GM23338 (cell line): ENCODE results near the gene GNS. TPM values are rescaled to one million over a fixed set of nuclear protein-coding genes. Genes with fewer than 3 reads are reported as not detected.

Source experiments
- ATAC-seq: fragments of 200-7000 bp; cut with Tn5 transposase; 3 replicates; pipeline ENCODE4 v1.9.1; 2020
- DNase-seq: peaks from one replicate; pipeline ENCODE4 v3.0.0-alpha.2; 2015; ENCODE audit warnings: low spot score
- H2AFZ ChIP-seq: fragments of 200-600 bp; sonication (generic); 2 replicates; pipeline ENCODE4 v1.8.0; 2016; ENCODE audit warnings: antibody characterized with exemption, mild to moderate bottlenecking, moderate library complexity
- H3F3A ChIP-seq: fragments of 200-600 bp; sonication (generic); replicated peaks from 2 replicates; pipeline ENCODE4 v1.8.0; 2017; ENCODE audit warnings: antibody characterized with exemption, mixed run types, low read depth
- H3K27ac ChIP-seq: fragments of 200-600 bp; sonication (generic); 2 replicates; pipeline ENCODE4 v1.6.1; 2016; ENCODE audit warnings: low read depth
- H3K27me3 ChIP-seq: fragments of 200-600 bp; sonication (generic); 2 replicates; pipeline ENCODE4 v1.8.0; 2016; ENCODE audit warnings: mild to moderate bottlenecking, mixed run types, moderate library complexity; ENCODE audit not compliant: insufficient read depth
- H3K36me3 ChIP-seq: fragments of 200-600 bp; sonication (generic); 2 replicates; pipeline ENCODE4 v1.8.0; 2016; ENCODE audit warnings: mild to moderate bottlenecking; ENCODE audit not compliant: insufficient read depth
- H3K4me1 ChIP-seq: fragments of 200-600 bp; sonication (generic); 2 replicates; pipeline ENCODE4 v1.8.0; 2016; ENCODE audit warnings: mild to moderate bottlenecking, moderate library complexity; ENCODE audit not compliant: insufficient read depth
- H3K4me2 ChIP-seq: fragments of 200-600 bp; sonication (generic); 2 replicates; pipeline ENCODE4 v1.7.1; 2017; ENCODE audit warnings: mixed run types
- H3K4me3 ChIP-seq: fragments of 200-600 bp; sonication (generic); 2 replicates; pipeline ENCODE4 v1.6.1; 2016; ENCODE audit warnings: mixed run types
- H3K79me2 ChIP-seq: fragments of 200-600 bp; sonication (generic); replicated peaks from 2 replicates; pipeline ENCODE4 v1.8.0; 2017; ENCODE audit warnings: mild to moderate bottlenecking; ENCODE audit not compliant: insufficient read depth
- H3K9me2 ChIP-seq: fragments of 200-600 bp; sonication (generic); 2 replicates; pipeline ENCODE4 v1.8.0; 2017; ENCODE audit not compliant: insufficient read depth
- H4K20me1 ChIP-seq: fragments of 200-600 bp; sonication (generic); replicated peaks from 2 replicates; pipeline ENCODE4 v1.8.0; 2017; ENCODE audit warnings: mild to moderate bottlenecking; ENCODE audit not compliant: insufficient read depth
- H3K27ac Mint-ChIP-seq: 2 replicates; pipeline ENCODE4 v1.8.0; 2020; ENCODE audit warnings: inconsistent platforms, mild to moderate bottlenecking, moderate library complexity, mixed read lengths
- H3K27me3 Mint-ChIP-seq: 3 replicates; pipeline ENCODE4 v1.8.0; 2022; ENCODE audit warnings: low read depth, mild to moderate bottlenecking, moderate library complexity, mixed read lengths, inconsistent platforms; ENCODE audit not compliant: insufficient read depth, poor library complexity
- H3K36me3 Mint-ChIP-seq: 3 replicates; pipeline ENCODE4 v1.8.0; 2021; ENCODE audit warnings: low read depth, mild to moderate bottlenecking, inconsistent platforms, moderate library complexity, mixed read lengths
- H3K4me1 Mint-ChIP-seq: 3 replicates; pipeline ENCODE4 v1.8.0; 2020; ENCODE audit warnings: mild to moderate bottlenecking, inconsistent platforms, mixed read lengths
- H3K4me3 Mint-ChIP-seq: 3 replicates; pipeline ENCODE4 v1.8.0; 2021; ENCODE audit warnings: moderate library complexity, mild to moderate bottlenecking, inconsistent platforms, mixed read lengths
- H3K9me3 Mint-ChIP-seq: 3 replicates; pipeline ENCODE4 v1.8.0; 2020; ENCODE audit warnings: moderate library complexity, mild to moderate bottlenecking, inconsistent platforms, mixed read lengths
- CREB1 ChIP-seq: fragments of 250-450 bp; sonication (Bioruptor Pico); IDR thresholded peaks from 2 replicates; pipeline ENCODE4 v1.5.0; 2020; ENCODE audit warnings: low read depth, mild to moderate bottlenecking, moderate library complexity
- ETS1 ChIP-seq: IDR thresholded peaks from 2 replicates; pipeline ENCODE4 v1.6.1; 2016; ENCODE audit warnings: antibody characterized with exemption
- EZH2 ChIP-seq: fragments of 200-600 bp; sonication (generic); IDR thresholded peaks from one replicate; pipeline ENCODE4 v1.8.0; 2017; ENCODE audit warnings: antibody characterized with exemption, mild to moderate bottlenecking, low read depth; ENCODE audit not compliant: unreplicated experiment
- EZH2phosphoT487 ChIP-seq: fragments of 200-600 bp; sonication (generic); IDR thresholded peaks from one replicate; pipeline ENCODE4 v1.8.1; 2018; ENCODE audit warnings: antibody characterized with exemption; ENCODE audit not compliant: unreplicated experiment
- JUNB ChIP-seq: IDR thresholded peaks from one replicate; pipeline ENCODE4 v1.6.1; 2016; ENCODE audit warnings: antibody characterized with exemption; ENCODE audit not compliant: unreplicated experiment
- POLR2AphosphoS5 ChIP-seq: IDR thresholded peaks from 2 replicates; pipeline ENCODE4 v1.6.1; 2016; ENCODE audit warnings: antibody characterized with exemption, low read depth
- ZNF331 ChIP-seq: fragments of 250-450 bp; sonication (Bioruptor Pico); IDR thresholded peaks from 2 replicates; pipeline ENCODE4 v1.5.0; 2020; ENCODE audit warnings: low read depth, mild to moderate bottlenecking, moderate library complexity
- ZNF462 ChIP-seq: fragments of 250-450 bp; sonication (Bioruptor Pico); IDR thresholded peaks from 2 replicates; pipeline ENCODE4 v1.5.0; 2020; ENCODE audit warnings: mild to moderate bottlenecking, moderate library complexity
- polyA plus RNA-seq: library from polyadenylated mRNA; unstranded; fragments of >200 nt; fragmentation: Nextera tagmentation; extraction: Ambion mirVana; gene quantifications from 2 replicates; pipeline ENCODE4 v1.2.1, GENCODE V29; 2016
- total RNA-seq: library from RNA; depleted of rRNA; stranded (reverse); fragments of >200 nt; shearing (Covaris generic); gene quantifications from 2 replicates; pipeline ENCODE4 v1.2.3, GENCODE V29; 2014

GNS gene
- total and polyA plus RNA-seq, 2 experiments from 2014 or later, result 12.3 to 34.9 TPM

GRCh38 chr12:64806593-64807460 lies 47.6 kb upstream of the GNS start (continued):
- no peak for TF ChIP-seq ZNF462
- no peak for TF ChIP-seq CREB1
- TF ChIP-seq EZH2phosphoT487, result no peak
- no peak for TF ChIP-seq EZH2
- no peak for TF ChIP-seq POLR2AphosphoS5
- TF ChIP-seq JUNB, result no peak

DNA sequence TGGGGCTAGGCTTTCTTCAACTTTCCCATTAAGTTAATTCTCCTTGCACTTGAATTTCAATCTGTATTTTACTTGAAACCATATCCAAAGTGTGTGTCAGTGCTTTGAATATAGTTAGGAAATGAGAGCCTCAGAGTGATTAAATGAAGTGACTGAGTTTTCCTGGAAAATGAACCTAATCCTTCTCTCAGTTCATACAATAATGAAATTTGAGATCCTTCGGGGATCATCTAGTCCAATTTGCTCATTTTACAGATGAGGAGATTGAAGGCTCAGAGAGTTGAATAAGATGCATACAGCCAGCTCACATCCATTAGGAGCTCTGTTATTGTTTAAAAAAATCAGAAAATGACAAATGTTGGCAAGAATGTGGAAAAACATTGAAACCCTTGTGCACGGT lies 47.0 kb upstream of the GNS start:
- no peak for ATAC-seq
- H3K9me2 ChIP-seq, result no peaks in the 10 kb centered on the region
- H3K4me1 Mint-ChIP-seq, result no peaks in the 10 kb centered on the region
- no peaks in the 10 kb centered on the region for H3K27me3 ChIP-seq
- no peaks in the 10 kb centered on the region for H3F3A ChIP-seq
- no peak overlapping the region for H3K4me2 ChIP-seq
- no peak overlapping the region for H2AFZ ChIP-seq
- no peaks in the 10 kb centered on the region for H3K36me3 Mint-ChIP-seq
- no peak overlapping the region for H3K27ac ChIP-seq
- H3K36me3 ChIP-seq, result no peaks in the 10 kb centered on the region
- no peak for TF ChIP-seq ETS1
- TF ChIP-seq ZNF331 (CRISPR knock-in tag), result no peak
- TF ChIP-seq JUNB, result no peak
- no peak for TF ChIP-seq ZNF462
- no peaks in the 10 kb centered on the region for H3K4me1 ChIP-seq
- no peaks in the 10 kb centered on the region for H3K9me3 Mint-ChIP-seq
- no peak overlapping the region for H3K27ac Mint-ChIP-seq
- no peaks in the 10 kb centered on the region for H4K20me1 ChIP-seq
- DNase-seq, result no peak
- no peaks in the 10 kb centered on the region for H3K79me2 ChIP-seq
- no peak overlapping the region for H3K4me3 Mint-ChIP-seq
- H3K27me3 Mint-ChIP-seq, result no peaks in the 10 kb centered on the region
- H3K4me3 ChIP-seq, result no peak overlapping the region
